H9 (cell line): Measurements from ENCODE around the gene CYP1B1. TPM values are rescaled to one million over a fixed set of nuclear protein-coding genes. Genes with fewer than 3 reads are reported as not detected.

Experiments
- DNase-seq: peaks from one replicate; pipeline ENCODE4 v3.0.0-alpha.2; 2017
- H2AFZ ChIP-seq: one replicate; pipeline ENCODE4 v1.6.1; 2013; ENCODE audit warnings: mild to moderate bottlenecking, low read length, control low read depth, moderate library complexity
- H2AK5ac ChIP-seq: 2 replicates; pipeline ENCODE4 v1.6.1; 2013; ENCODE audit warnings: low read length, control low read depth, mixed read lengths; ENCODE audit not compliant: insufficient read length
- H2BK120ac ChIP-seq: one replicate; pipeline ENCODE4 v1.6.1; 2013; ENCODE audit warnings: low read depth, mild to moderate bottlenecking, low read length, control low read depth, inconsistent platforms; ENCODE audit not compliant: poor library complexity, severe bottlenecking
- H2BK12ac ChIP-seq: 2 replicates; pipeline ENCODE4 v1.6.1; 2013; ENCODE audit warnings: low read length, control low read depth, mixed read lengths, low read depth; ENCODE audit not compliant: insufficient read length
- H2BK15ac ChIP-seq: 2 replicates; pipeline ENCODE4 v1.6.1; 2013; ENCODE audit warnings: low read depth, low read length, control low read depth
- H2BK20ac ChIP-seq: one replicate; pipeline ENCODE4 v1.6.1; 2013; ENCODE audit warnings: low read depth, mild to moderate bottlenecking, low read length, control low read depth, inconsistent platforms; ENCODE audit not compliant: poor library complexity, severe bottlenecking
- H2BK5ac ChIP-seq: 2 replicates; pipeline ENCODE4 v1.6.1; 2013; ENCODE audit warnings: low read length, control low read depth, mixed read lengths; ENCODE audit not compliant: insufficient read length
- H3K14ac ChIP-seq: 2 replicates; pipeline ENCODE4 v1.6.1; 2013; ENCODE audit warnings: low read length, control low read depth; ENCODE audit not compliant: insufficient read depth
- H3K18ac ChIP-seq: 2 replicates; pipeline ENCODE4 v1.6.1; 2013; ENCODE audit warnings: low read depth, mild to moderate bottlenecking, mixed read lengths, low read length, control low read depth; ENCODE audit not compliant: insufficient read length
- H3K23ac ChIP-seq: 2 replicates; pipeline ENCODE4 v1.6.1; 2013; ENCODE audit warnings: low read length, control low read depth, mixed read lengths, low read depth; ENCODE audit not compliant: insufficient read length
- H3K23me2 ChIP-seq: 2 replicates; pipeline ENCODE4 v1.6.1; 2013; ENCODE audit warnings: low read depth, mild to moderate bottlenecking, mixed read lengths, low read length, control low read depth; ENCODE audit not compliant: insufficient read length, poor library complexity, severe bottlenecking
- H3K27ac ChIP-seq: 2 replicates; pipeline ENCODE4 v1.5.1; 2013; ENCODE audit warnings: low read length, control low read depth, mixed read lengths, low read depth; ENCODE audit not compliant: insufficient read length
- H3K27me3 ChIP-seq: 2 replicates; pipeline ENCODE4 v1.6.1; 2013; ENCODE audit warnings: low read length, control low read depth, inconsistent platforms; ENCODE audit not compliant: insufficient read depth
- H3K4ac ChIP-seq: 2 replicates; pipeline ENCODE4 v1.6.1; 2013; ENCODE audit warnings: low read depth, mild to moderate bottlenecking, control low read depth, inconsistent platforms, low read length, moderate library complexity
- H3K4me1 ChIP-seq: 2 replicates; pipeline ENCODE4 v1.6.1; 2013; ENCODE audit warnings: low read length, control low read depth, inconsistent platforms; ENCODE audit not compliant: insufficient read depth
- H3K4me2 ChIP-seq: 2 replicates; pipeline ENCODE4 v1.6.1; 2013; ENCODE audit warnings: low read length, control low read depth, mixed read lengths; ENCODE audit not compliant: insufficient read length, insufficient read depth
- H3K56ac ChIP-seq: 2 replicates; pipeline ENCODE4 v1.6.1; 2013; ENCODE audit warnings: low read depth, mild to moderate bottlenecking, mixed read lengths, low read length, control low read depth; ENCODE audit not compliant: insufficient read length
- H3K79me1 ChIP-seq: 2 replicates; pipeline ENCODE4 v1.6.1; 2013; ENCODE audit warnings: low read depth, mild to moderate bottlenecking, moderate library complexity, low read length, control low read depth, inconsistent platforms; ENCODE audit not compliant: insufficient read depth, poor library complexity, severe bottlenecking
- H3K79me2 ChIP-seq: 2 replicates; pipeline ENCODE4 v1.6.1; 2013; ENCODE audit warnings: low read length, control low read depth, inconsistent platforms; ENCODE audit not compliant: insufficient read depth
- H3K9ac ChIP-seq: 2 replicates; pipeline ENCODE4 v1.6.1; 2013; ENCODE audit warnings: low read length, control low read depth, mixed read lengths; ENCODE audit not compliant: insufficient read length; ENCODE audit errors: extremely low read depth
- H3K9me3 ChIP-seq: one replicate; pipeline ENCODE4 v1.6.1; 2013; ENCODE audit warnings: low read depth, low read length, inconsistent platforms; ENCODE audit not compliant: control insufficient read depth
- H3T11ph ChIP-seq: one replicate; pipeline ENCODE4 v1.6.1; 2013; ENCODE audit warnings: mild to moderate bottlenecking, low read length, control low read depth, inconsistent platforms
- H4K20me1 ChIP-seq: one replicate; pipeline ENCODE4 v1.6.1; 2013; ENCODE audit not compliant: control insufficient read depth, insufficient read length, insufficient read depth
- H4K5ac ChIP-seq: 2 replicates; pipeline ENCODE4 v1.6.1; 2013; ENCODE audit warnings: low read depth, mild to moderate bottlenecking, mixed read lengths, low read length, control low read depth; ENCODE audit not compliant: insufficient read length
- H4K8ac ChIP-seq: replicated peaks from 2 replicates; pipeline ENCODE4 v1.6.1; 2013; ENCODE audit warnings: low read length, control low read depth, mixed read lengths, low read depth; ENCODE audit not compliant: insufficient read length
- H4K91ac ChIP-seq: 2 replicates; pipeline ENCODE4 v1.6.1; 2013; ENCODE audit warnings: low read depth, mild to moderate bottlenecking, moderate library complexity, mixed read lengths, low read length, control low read depth; ENCODE audit not compliant: insufficient read length
- H3K27ac Mint-ChIP-seq, 3 experiments: 2 replicates in 2 of 3; 3 replicates in 1 of 3; pipeline ENCODE4 v1.8.0; 2020 to 2021; ENCODE audit warnings: mixed read lengths in 3 of 3, mild to moderate bottlenecking in 1 of 3, moderate library complexity in 1 of 3
- H3K27me3 Mint-ChIP-seq: 2 replicates; pipeline ENCODE4 v1.8.0; 2021; ENCODE audit warnings: low read depth, mild to moderate bottlenecking, moderate library complexity, mixed read lengths
- H3K36me3 Mint-ChIP-seq, 3 experiments: 2 replicates in 2 of 3; 3 replicates in 1 of 3; pipeline ENCODE4 v1.8.0; 2020 to 2021; ENCODE audit warnings: low read depth in 3 of 3, mixed read lengths in 3 of 3; ENCODE audit not compliant: insufficient read depth in 1 of 3
- H3K4me1 Mint-ChIP-seq, 2 experiments: 2 replicates each; pipeline ENCODE4 v1.8.0; 2020; ENCODE audit warnings: mixed read lengths in 2 of 2
- H3K4me3 Mint-ChIP-seq, 2 experiments: 2 replicates in 1 of 2; 3 replicates in 1 of 2; pipeline ENCODE4 v1.8.0; 2020 to 2021; ENCODE audit warnings: mild to moderate bottlenecking in 2 of 2, mixed read lengths in 2 of 2, moderate library complexity in 1 of 2
- H3K9me3 Mint-ChIP-seq, 2 experiments: 2 replicates in 1 of 2; 3 replicates in 1 of 2; pipeline ENCODE4 v1.8.0; 2020; ENCODE audit warnings: mild to moderate bottlenecking in 2 of 2, mixed read lengths in 2 of 2, moderate library complexity in 1 of 2
- WGBS: extraction: QIAGEN DNeasy Blood & Tissue Kit; methylation state at CpG from one replicate; pipeline ENCODE4 v1.1.7; 2013; ENCODE audit warnings: missing lambda C conversion rate, low lambda C conversion rate, mixed read lengths; ENCODE audit not compliant: insufficient read length; ENCODE audit errors: extremely low coverage; 5-methylcytosine and 5-hydroxymethylcytosine counted together
- long read RNA-seq: library from polyadenylated mRNA; unstranded; transcript quantifications from one replicate; pipeline ENCODE4 v2.0.0, GENCODE V29; 2020
- total RNA-seq: library from RNA; stranded (reverse); gene quantifications from 2 replicates; pipeline ENCODE4 v1.2.1, GENCODE V29; 2021
- TF ChIP-seq, protein P1 (sequence below): fragments of 200-600 bp; sonication (generic); conservative IDR thresholded peaks from 3 replicates; pipeline ENCODE4 v1.8.0; 2021; ENCODE audit warnings: antibody characterized with exemption, mild to moderate bottlenecking

The CYP1B1 gene
- total RNA-seq: 2.7 and 2.9 TPM in 2 replicates
- long read RNA-seq, full-length matches to known transcripts: 10 of 18 reads
- long read RNA-seq, partial matches to known transcripts: 4 of 18 reads
- long read RNA-seq, other reads (novel, unspliced or antisense): 4 of 18 reads

- H3K4me1 Mint-ChIP-seq: peaks cover 48 to 54% of the 10 kb centered on the region in 2 experiments
- Histone ChIP-seq H3K4me2 (peak within 1 kb of the TSS; percentile 70), H2BK20ac (no peak within 1 kb of the TSS), H2AK5ac (no peak within 1 kb of the TSS), H3K14ac (no peak within 1 kb of the TSS), H4K20me1 (peaks cover 2% of the 10 kb centered on the region), H3K79me1 (no peaks in the 10 kb centered on the region), H3K23ac (no peak within 1 kb of the TSS), H2BK12ac (no peak within 1 kb of the TSS), H2BK5ac (no peak within 1 kb of the TSS), H3K4ac (no peak within 1 kb of the TSS), H3K4me1 (peaks cover 15% of the 10 kb centered on the region), H4K91ac (no peak within 1 kb of the TSS), H2AFZ (no peak within 1 kb of the TSS), H2BK15ac (no peak within 1 kb of the TSS), H3K23me2 (peaks cover 21% of the 10 kb centered on the region), H3K27ac (no peak within 1 kb of the TSS), H2BK120ac (no peak within 1 kb of the TSS), H3K27me3 (peaks cover 36% of the 10 kb centered on the region), H3K9ac (no peak within 1 kb of the TSS), H3T11ph (no peak within 1 kb of the TSS), H4K8ac (no peak within 1 kb of the TSS), H3K18ac (no peak within 1 kb of the TSS), H4K5ac (no peak within 1 kb of the TSS), H3K56ac (no peak within 1 kb of the TSS), H3K9me3 (no peaks in the 10 kb centered on the region), H3K79me2 (no peaks in the 10 kb centered on the region)
- no peak for DNase-seq
- peak within 1 kb of the TSS; percentile 63 to 85 for H3K4me3 Mint-ChIP-seq
- TF ChIP-seq, protein P1, sequence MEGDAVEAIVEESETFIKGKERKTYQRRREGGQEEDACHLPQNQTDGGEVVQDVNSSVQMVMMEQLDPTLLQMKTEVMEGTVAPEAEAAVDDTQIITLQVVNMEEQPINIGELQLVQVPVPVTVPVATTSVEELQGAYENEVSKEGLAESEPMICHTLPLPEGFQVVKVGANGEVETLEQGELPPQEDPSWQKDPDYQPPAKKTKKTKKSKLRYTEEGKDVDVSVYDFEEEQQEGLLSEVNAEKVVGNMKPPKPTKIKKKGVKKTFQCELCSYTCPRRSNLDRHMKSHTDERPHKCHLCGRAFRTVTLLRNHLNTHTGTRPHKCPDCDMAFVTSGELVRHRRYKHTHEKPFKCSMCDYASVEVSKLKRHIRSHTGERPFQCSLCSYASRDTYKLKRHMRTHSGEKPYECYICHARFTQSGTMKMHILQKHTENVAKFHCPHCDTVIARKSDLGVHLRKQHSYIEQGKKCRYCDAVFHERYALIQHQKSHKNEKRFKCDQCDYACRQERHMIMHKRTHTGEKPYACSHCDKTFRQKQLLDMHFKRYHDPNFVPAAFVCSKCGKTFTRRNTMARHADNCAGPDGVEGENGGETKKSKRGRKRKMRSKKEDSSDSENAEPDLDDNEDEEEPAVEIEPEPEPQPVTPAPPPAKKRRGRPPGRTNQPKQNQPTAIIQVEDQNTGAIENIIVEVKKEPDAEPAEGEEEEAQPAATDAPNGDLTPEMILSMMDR: no peak
- peaks cover 0 to 6% (median 2%) of the 10 kb centered on the region in 3 experiments; a peak in 2 of 7 replicates for H3K36me3 Mint-ChIP-seq
- peaks cover 68% of the 10 kb centered on the region for H3K27me3 Mint-ChIP-seq
- no CpG with 5 or more reads among the region's 46 CpGs for WGBS
- peaks cover 0 to 5% of the 10 kb centered on the region in 2 experiments; a peak in 4 of 5 replicates for H3K9me3 Mint-ChIP-seq
- no peak within 1 kb of the TSS for H3K27ac Mint-ChIP-seq
Measured at GRCh38 chr2:38075507-38076151, at the start of gene CYP1B1. CYP1B1 (minus strand) TSS chr2:38076151; CDS start chr2:38075388, 763 bp downstream.
